ENCODE data around the gene CLP1.
"Not testable (repeated sequence)": the region's sequence is repeated elsewhere in the genome, so short reads cannot be mapped to it uniquely, and the experiment has no call there.

The CLP1 gene

GRCh38 chr11:57641011-57641807 is 16.4 kb upstream of the CLP1 start:
- no peak for DNase-seq

DNA sequence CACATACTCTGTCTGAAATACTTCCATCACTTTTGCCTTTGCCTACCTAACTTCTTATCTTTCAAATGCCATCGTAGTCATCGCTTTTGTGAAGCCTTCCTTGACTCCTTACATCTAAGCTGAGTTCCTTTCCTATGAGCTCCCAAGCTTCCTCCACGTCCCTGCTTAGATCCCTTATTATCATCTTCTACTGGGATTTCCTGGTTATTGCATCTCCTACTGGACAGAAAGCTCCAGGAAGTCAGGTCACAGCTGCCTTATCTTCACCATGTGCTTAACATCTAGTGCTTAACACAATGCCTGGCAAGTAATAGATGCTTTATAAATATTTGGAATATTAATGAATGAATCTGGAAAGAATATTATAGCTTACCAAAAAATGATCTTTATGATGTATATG is 13.8 kb upstream of the CLP1 start:
- DNase-seq, result no peak

GRCh38 chr11:57644748-57645688 is 12.5 kb upstream of the CLP1 start:
- peak; percentile 81 for DNase-seq

- no peak for DNase-seq
Measured at GRCh38 chr11:57645689-57646085, 11.9 kb upstream of the CLP1 start.

DNA sequence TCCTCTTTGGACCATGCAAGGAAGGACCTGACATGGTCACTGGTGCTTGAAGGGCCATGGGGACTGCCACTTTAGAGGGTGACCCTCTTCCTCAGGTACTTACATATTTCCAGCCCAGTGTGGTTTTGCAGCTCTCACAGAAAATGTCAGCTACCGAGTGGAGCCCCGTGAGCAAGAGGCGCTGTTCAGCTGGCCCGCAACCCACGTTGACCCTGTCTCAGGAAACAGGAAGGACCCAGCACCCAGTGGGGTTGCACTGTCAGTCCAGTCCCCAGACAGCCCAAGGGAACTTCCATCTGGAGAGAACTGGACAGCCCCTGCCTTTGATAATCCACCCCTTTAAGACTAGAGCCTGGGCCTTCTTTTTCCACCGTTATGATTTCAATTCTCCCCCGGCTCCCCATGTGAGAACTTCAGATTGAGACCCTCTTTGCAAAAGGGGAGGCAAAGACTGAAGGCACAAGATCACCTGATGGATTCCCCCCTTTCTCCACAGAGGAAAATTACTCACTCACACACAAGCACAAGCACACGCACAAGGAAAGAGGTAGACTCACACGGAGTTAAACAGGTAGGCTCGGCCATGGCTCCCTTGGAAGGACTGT is 11.3 kb upstream of the CLP1 start:
- no peak for DNase-seq

GRCh38 chr11:57646799-57647303 is 10.7 kb upstream of the CLP1 start:
- no peak for DNase-seq

DNA sequence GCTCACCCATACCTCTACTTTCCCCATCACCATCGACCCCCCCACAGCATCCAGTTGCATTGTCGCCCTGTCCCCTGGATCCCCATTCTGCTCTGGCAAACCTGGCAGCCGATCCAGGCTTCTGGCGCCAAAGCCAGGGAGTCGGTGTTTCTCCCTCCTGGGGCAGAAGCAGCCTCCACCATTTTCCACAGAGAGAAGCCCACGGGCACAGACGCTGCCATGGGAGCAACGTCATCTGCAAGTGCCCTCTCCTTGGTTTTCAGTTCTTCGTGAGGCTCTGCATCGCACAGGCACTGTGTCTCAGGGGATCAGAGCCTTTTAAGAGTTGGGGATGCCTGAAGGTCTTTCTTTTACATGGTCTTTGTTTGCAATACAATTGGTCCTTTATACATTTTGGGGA is 10.2 kb upstream of the CLP1 start:
- no peak for DNase-seq

DNA sequence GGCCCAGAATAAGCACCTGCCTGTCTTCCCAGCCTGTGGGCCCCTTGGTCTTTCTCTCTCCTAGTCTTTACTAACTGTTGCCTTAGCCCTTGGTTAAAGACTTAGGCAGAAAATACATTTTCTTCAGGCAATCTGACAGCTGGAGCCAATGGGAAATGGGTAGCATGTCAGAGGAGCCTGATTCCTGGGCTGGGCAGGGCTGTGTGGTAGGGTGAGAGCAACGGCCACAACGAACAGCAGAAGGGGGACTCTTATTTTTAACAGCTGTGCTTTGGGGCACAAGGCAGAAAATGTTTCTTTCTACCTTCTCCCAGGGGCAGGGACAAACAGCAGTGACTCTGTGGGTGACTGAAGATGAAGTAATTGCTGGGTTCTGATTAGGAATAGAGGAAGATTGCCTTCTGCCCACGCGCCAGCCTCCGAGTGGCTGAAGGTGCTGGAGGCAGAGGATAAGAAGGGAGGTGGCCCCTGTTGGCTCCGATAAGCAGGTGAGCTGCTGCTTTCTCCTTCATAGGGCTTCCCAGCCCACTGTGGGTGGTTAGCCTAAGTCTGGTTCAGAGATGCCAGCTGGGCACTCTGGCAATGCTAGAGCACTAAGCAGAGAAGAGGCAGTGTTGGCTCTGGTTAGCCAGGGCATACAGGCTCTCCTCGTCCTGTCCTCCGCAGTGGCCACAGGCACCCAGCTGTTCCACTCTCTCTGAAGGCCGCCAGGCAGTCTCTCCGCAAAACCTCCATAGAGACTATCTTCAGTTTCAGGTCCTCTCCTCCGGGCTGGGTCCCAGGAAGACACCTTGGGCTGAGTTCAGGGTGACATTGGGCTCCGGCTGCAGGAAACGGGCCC is 9.4 kb upstream of the CLP1 start:
- DNase-seq, result peak; percentile 17

DNA sequence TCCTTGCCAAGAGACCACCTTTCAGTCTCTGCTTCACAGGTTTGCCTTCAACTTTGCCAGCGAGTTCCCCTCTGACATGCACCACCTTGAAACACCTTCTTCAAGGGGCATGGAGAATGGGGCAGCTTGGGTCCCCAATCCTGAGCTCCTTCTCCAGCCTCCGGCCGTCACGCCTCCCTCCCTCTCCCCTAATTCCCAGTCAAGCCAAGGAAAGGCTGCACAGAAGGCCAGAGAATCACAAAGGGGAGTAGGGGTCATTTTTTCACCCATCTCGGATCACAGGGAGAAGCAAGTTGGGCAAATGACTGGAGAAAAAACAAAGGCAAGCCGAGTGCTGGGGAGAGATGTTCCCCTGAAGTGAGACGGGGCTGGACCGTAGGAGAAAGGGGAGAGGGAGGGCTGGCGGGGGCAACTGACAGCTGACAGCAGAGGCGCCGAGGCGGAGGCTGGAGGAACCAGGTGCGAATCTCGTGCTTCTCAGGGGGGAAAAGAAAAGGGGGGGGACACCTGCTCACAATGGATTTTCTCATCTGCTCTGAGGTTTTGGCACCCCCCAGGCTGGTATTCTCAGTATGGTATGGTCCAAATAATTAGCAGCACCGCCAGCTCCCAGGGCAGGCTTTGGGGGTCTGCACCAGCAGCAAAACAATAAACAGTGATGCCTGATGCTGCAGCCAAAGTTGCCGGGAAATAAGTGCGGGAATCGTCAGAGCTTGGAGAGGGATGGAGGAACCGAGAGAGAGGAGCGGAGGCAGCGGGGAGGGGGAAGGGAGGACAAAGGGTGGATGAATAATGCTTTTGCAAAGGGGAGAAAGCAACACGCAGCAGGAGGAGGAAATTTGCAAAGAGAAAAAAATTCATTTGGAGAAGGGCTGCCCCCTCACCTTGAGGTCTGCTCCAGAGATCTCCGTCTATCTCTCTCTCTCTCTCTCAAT is 8.5 kb upstream of the CLP1 start:
- DNase-seq, result peak; percentile 17

DNA sequence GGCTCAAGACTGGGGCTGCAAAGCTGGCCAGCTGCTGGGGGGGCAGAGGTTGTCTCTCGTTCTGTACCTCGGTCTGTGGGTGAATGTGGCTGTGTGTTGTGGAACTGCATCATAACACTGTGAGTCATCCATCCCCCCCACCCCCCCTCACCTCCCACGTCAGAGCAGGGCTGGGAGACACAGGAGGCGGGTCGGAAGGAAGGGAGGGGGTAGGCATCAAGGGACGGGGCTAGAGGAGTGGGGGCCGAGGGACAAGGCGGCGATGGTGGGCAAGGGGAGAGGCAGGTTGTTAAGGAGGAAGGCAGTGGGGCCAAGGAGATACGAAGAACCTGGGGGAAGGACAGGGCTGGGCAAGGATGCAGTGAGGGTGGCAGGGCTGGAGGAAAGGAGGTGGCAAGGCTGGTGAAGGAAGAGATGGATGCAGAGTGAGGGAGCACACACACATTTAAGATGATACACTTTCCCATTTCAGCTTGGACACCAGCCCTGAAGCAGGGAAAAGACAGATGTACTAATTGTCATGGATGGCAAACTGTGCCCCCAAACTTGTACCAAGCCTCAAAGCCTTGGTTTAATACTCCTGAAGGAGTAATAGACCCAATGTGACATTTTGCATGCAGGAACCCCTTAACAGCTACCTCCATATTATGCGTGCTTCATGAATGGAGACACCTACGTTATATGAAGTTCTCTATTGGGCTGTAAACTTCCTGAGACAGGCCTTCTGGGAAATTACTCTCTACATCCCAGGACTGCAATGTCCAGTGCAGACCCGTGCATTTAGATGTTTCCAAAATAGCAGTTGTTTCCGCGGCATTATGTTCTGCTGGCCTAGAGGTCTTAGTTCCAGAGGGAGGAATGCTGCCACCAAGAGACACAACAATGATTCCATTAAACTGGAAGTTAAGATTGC is 7.5 kb upstream of the CLP1 start, which contains the start of gene YPEL4:
YPEL4 (minus strand) TSS at position 87 of the 913 bp plus-strand sequence. CDS start 2,805 bp downstream, outside the sequence.
- peak; percentile 56 for DNase-seq

GRCh38 chr11:57650739-57651090 is 6.8 kb upstream of the CLP1 start:
- no peak for DNase-seq

DNA sequence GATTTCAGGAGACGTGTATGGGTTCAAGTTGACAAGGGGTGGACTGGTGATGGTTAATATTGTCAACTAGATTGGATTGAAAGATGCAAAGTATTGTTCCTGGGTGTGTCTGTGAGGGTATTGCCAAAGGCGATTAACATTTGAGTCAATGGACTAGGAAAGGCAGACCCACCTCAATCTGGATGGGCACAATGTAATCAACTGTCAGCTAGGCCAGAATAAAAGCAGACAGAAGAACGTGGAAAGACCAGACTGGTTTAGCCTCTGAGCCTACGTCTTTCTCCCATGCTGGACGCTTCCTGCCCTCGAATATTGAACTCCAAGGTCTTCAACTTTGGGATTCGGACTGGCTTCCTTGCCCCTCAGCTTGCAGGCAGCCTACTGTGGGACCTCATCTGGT is 6.2 kb upstream of the CLP1 start:
- DNase-seq, result no peak

GRCh38 chr11:57652230-57652629 is 5.3 kb upstream of the CLP1 start:
- not testable (repeated sequence) for DNase-seq

- no peak for DNase-seq
Measured at GRCh38 chr11:57652662-57653061, 4.9 kb upstream of the CLP1 start.

GRCh38 chr11:57653163-57653562 is 4.4 kb upstream of the CLP1 start:
- no peak for DNase-seq

GRCh38 chr11:57656885-57657193 is 723 bp upstream of the CLP1 start:
- no peak for DNase-seq

DNA sequence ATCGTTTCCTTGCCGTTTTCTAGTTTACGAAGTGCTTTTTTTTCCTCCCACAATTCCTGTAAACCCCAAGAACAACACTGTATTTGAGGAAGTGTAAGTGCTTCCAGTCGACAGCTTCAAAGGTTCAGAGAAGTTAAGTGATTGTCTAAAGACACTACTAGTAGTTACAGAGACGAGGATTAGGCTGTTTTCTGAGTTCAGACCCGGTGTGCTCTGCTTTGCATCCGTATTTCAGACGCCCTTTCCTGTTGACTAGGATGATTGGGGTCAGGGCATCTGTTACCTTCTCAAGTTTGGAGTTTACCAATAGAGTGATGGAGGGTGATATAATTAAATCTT is 430 bp downstream of the CLP1 start:
- DNase-seq, result no peak

- no peak for DNase-seq
Measured at GRCh38 chr11:57659669-57660068, 2.1 kb downstream of the CLP1 start.

DNA sequence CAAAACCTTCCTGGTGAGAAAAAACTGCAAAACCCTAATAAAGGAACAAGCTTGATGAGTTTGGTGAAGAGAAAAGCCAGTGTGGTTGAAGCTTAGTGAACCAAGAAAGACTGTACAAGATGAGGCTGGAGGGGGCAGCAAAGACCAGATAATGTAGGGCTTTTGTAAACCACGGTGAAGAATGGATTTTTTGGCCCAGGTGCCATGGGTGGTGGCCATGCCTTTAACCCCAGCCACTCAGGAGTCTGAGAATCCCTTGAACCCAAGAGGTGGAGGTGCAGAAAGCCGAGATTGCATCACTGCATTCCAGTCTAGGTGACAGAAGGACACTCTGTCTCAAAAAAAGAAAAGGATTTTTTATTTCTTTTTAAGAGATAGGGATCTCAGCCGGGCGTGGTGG is 5.3 kb downstream of the CLP1 start:
- DNase-seq, result no peak

- no peak for DNase-seq
Measured at GRCh38 chr11:57663975-57664374, 6.4 kb downstream of the CLP1 start.
